GM18507 (cell line): ENCODE measurements around the gene SAMD10.

Experiments
- DNase-seq: peaks from one replicate; pipeline ENCODE4 v3.0.0; 2011; ENCODE audit warnings: low read depth; ENCODE audit not compliant: insufficient read length; ENCODE audit errors: extremely low spot score
- FAIRE-seq: peaks from 2 replicates; lab custom pipeline; 2011; peaks lifted over from hg19 to GRCh38; lab: Jason Lieb, UNC

The SAMD10 gene

GRCh38 chr20:63945031-63945658 is 34.3 kb downstream of the SAMD10 start:
- FAIRE-seq (no peak), DNase-seq (no peak)

GRCh38 chr20:63944078-63944941 is 35.1 kb downstream of the SAMD10 start:
- no peak for FAIRE-seq
- no peak for DNase-seq

DNA sequence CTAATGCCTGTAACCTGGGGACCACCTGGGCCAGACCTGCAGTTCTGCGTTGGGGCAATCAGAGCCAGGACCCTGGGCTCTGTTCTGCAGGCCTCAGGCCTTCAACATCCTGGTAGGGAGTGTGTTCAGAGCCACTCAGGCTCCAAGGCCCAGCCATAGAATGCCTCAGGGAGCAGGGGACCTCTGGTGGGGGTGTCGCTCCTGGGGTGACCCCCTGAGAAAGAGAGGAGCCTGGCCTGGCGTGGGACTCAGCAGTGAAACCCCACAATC is 35.7 kb downstream of the SAMD10 start:
- no peak for DNase-seq
- FAIRE-seq: no peak

DNA sequence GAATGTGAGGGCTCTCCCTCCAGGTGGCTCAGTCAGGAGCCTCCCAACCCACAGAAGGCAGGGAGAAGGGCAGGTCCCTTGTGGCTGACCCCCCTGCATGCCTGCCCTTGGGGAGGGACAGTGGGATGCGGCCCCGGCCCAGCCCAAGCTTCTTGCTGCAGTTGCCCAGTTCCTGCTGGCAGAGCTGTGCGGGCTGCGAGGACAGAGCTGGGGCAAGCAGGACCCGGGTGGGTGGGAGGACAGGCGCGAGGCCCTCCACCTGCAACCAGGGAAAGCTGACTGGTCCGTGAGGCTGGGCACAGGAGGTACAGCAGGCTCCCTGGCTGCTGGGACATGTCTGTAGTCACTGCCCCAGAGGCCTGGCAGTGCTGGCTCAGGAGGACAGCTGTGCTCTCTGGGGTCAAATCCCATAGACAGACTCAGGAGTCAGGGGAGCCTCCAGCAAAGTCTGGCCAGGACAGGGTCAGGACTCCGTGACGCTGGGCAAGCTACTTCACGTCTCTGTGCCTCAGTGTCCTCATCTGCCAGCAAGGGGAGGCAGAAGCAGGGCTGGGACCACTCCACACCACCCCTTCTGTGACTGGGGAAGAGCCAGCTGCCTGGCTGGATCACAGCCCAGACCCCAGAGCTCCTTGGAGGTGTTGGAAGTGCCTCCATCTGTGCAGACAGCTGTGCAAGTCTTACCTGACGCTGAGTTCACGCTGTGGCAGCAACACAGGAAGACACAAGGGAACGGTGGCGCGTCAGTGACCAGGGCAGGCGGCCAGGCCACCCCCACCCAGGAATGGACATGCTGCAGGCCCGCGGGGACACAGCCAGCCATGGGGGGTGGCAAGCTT is 36.3 kb downstream of the SAMD10 start:
- DNase-seq (no peak), FAIRE-seq (no peak)

DNA sequence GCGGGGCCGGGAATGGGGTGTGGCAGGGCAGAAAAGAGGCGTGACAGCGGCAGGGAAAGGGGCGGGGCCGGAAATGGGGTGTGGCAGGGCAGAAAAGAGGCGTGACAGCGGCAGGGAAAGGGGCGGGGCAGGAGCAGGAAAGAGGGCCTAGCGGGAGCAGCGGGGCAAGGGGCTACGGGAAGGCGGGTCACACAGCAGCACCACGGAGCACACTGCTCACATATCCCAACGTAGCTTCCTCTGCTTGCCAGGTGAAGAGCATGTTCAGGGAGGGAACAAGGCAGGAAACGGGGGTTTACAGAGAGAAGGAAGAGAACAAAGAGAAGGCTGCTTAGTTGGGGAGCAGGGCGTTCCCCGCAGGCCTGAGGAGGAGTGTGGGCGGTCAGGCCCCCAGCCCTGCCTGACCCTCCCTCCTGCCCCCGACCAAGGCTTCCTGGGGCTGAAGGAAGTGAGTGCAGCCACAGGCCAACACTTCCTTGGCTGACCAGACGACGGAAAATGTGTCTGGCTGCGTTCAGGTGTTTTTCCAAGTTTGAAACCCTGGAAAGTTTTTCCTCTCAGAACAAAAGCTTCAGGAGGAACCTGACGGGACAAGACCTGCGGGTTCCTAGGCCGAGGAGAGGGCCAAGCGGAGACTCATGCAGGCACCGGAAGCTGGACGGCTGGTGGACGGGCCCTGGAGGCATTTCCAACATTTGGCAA is 37.0 kb downstream of the SAMD10 start:
- FAIRE-seq (peak; percentile 80), DNase-seq (peak; percentile 44)

DNA sequence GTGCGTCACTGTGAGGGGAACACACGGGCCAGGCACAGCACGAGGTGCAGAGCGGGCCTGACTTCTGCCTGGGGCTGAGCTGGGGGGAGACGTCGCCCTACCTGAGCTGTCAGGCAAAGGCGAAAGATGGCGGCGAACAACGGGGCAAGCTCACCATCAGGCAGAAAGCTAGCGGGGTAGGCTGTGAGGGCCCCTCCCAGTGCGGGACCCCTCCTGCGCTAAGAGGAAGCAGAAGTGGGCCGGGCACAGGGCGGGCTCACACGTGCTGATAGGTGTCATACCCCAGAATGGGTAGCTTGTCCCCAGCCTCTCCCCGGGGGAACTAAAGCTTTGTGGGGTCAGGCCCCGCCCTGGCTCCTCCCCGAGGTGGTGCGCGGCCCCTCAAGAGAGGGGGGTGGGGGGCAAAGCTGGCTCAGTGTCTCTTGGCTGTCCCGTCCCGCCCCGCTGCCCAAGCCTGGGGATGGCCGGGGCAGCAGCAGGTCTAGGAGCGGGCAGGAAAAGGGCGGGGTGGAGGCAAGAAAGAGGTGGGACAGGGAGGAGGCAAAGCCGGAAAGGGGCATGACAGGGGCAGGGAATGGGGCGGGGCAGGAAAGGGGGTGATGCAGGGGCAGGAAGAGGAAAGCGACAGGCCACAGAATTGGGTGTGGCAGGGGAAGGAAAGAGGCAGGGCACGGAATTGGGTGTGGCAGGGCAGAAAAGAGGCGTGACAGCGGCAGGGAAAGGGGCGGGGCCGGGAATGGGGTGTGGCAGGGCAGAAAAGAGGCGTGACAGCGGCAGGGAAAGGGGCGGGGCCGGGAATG is 38.0 kb downstream of the SAMD10 start:
- DNase-seq: peak; percentile 58
- peak; percentile 71 for FAIRE-seq

DNA sequence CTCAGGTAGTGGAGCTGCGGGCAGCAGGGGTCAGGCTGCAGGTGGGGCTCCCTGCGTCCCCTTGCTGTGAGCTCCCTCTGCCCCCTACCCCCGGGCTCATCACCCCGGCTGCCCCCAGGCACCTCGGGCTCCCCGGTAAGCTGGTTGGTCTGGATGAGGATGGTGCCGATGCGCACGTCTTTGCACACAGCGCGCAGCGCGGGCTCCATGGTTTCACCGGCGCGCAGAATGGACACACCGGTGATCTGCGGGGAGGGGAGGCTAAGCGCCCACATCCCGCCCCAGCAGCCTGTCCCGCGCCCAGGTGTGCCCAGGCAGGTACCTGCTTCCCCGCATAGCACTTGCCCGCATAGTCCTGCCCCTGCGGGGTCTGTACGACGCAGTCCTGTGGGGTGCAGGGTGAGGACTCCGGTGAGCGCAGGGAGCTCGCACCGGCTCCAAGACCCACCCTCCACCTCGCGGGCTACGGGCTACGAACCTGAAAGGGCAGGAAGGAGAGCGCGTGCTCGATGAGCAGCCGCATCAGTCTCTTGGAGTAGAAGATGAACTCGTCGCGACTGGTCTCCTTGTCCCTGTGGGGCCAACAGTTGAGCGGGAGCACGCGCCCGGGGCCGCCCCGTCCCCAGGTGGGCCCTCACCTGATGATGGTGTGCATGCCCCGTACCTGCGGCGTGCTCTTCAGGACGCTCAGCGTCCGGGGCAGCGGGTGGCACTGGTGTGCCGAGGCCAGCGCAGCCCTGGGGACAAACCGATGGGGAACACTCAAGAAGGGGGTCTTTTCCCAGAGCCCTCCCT is 38.8 kb downstream of the SAMD10 start:
- DNase-seq: no peak
- FAIRE-seq: no peak

- FAIRE-seq: no peak
- no peak for DNase-seq
Measured at GRCh38 chr20:63940071-63940471, 39.4 kb downstream of the SAMD10 start.

DNA sequence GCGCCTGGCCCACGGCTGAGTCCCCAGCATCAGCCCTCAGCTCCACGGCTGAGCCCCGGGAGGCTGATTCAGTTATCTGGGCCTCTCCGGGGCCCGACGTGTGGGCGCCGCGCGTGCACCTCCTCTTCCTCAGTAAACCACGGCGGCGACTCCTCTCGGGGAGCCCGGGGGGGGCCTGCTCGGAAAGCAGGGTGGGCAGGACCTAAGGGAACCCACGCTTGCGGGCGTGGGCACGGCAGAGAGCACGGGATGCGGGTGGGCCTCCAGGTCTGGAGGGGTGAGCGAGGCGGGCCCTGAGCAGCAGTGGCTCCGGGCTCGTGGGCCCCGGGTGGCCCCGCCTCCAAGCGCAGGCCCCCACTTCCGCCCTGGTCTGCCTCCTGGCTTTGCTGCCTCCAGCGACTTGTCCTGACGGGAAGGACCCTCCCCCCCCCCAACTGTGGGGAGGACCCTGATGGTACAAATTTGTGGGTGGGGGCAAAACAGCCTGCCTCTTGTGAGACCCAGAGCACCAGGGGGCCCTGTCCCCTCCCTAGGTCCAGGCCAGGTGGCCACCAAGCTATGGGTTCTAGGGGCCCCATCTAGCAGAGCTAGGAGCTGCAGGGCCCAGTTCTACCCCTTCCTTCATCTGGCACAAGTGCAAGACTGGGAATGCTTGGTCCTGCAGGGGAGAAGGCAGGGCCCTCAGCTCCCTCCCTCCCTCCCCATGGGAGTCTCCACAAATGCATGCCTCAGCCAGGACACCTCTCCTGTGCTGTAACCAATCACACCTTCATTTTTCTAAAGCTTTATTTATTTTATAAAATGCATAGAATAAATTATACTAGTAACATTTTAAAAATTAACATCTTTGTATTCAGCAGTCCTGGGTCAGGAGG is 40.1 kb downstream of the SAMD10 start:
- DNase-seq (no peak), FAIRE-seq (no peak)

DNA sequence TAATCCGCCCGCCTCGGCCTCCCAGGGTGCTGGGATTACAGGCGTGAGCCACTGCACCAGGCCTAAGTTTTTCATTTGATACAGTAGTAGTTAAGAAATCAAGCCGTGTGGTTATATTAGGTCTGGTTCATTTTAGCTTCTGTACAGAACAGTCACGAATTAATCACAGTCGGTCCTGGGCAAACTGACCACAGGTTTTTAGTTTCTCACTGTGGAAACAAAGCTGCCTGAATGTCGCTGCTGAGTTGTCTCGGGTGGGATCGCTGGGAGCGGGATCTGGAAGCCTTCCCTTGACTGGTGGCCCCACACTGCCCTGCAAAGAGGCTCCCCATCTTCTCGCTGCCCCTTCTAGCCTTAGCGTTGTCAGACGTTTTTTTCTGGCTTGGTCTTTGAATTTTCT is 41.8 kb downstream of the SAMD10 start:
- DNase-seq (no peak), FAIRE-seq (no peak)

GRCh38 chr20:63935447-63935846 is 44.0 kb downstream of the SAMD10 start:
- no peak for FAIRE-seq

GRCh38 chr20:63934271-63935068 is 45.0 kb downstream of the SAMD10 start:
- FAIRE-seq (no peak), DNase-seq (no peak)

More at GRCh38 chr20:63935447-63935846, 44.0 kb downstream of the SAMD10 start:
- DNase-seq: no peak

DNA sequence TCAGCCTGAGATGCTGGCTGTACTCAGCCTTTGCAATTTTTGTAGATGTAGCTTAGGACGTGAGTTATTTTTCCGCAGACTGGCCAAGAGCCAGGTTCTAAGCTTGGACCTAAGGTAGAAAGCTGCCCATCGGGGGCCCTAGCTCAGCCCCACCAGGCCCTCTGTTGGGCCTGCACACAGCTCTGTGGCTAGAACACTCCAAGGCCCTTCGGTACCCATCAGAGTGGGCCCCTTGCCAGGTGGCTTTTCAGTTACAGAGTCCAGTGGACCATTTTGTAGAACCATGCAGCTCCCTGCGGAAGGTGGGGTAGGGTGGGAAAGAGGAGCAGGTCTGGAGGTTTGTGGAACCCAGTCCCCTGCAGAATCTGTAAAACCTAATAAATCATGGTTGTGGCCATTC is 45.8 kb downstream of the SAMD10 start:
- no peak for DNase-seq
- no peak for FAIRE-seq

GRCh38 chr20:63932606-63933160 is 46.8 kb downstream of the SAMD10 start:
- DNase-seq (no peak), FAIRE-seq (no peak)

- DNase-seq (no peak), FAIRE-seq (no peak)
Measured at GRCh38 chr20:63931735-63932134, 47.7 kb downstream of the SAMD10 start.

GRCh38 chr20:63930971-63931553 is 48.4 kb downstream of the SAMD10 start:
- DNase-seq (no peak), FAIRE-seq (no peak)
